Measurements from ENCODE around the gene CDH23. TPM values are rescaled to one million over a fixed set of nuclear protein-coding genes. Genes with fewer than 3 reads are reported as not detected.

CDH23 gene
- total and polyA plus RNA-seq, 2 donors from 2014 or later: 1.1 to 6.4 TPM

GRCh38 chr10:71844695-71845094, 448.0 kb downstream of the CDH23 start:
- no peaks in the 10 kb centered on the region for H3K27me3 ChIP-seq (ENCODE audit: control insufficient read depth, insufficient read depth, low read length)
- intact Hi-C loops (cut with DNase I): no loop called here
- DNase-seq (no peak), FAIRE-seq (no peak)
- no peak overlapping the region for H3K4me3 ChIP-seq (ENCODE audit: low read length in 3 of 3)
- peaks cover 2 to 41% (median 33%) of the 10 kb centered on the region in 3 donors for H3K4me1 ChIP-seq (ENCODE audit: control insufficient read depth in 2 of 3, insufficient read depth in 2 of 3, low read depth in 1 of 3, low read length in 3 of 3)
- no peak overlapping the region for H3K9ac ChIP-seq (ENCODE audit: low read length in 3 of 3)
- no peaks in the 10 kb centered on the region for H3K9me3 ChIP-seq (ENCODE audit: control insufficient read depth in 2 of 3, insufficient read depth in 1 of 3, low read length in 3 of 3)
- H3K27ac ChIP-seq (ENCODE audit: low read depth in 2 of 2, low read length in 2 of 2): no peak overlapping the region
- no peak for TF ChIP-seq CTCF (IDR thresholded peaks at IDR 0.05; ENCODE audit: borderline replicate concordance, extremely low read depth, insufficient read depth)
- H3K36me3 ChIP-seq (ENCODE audit: control insufficient read depth in 2 of 3, insufficient read depth in 3 of 3, low read length in 3 of 3): no peaks in the 10 kb centered on the region

GRCh38 chr10:71845410-71846405, 449.0 kb downstream of the CDH23 start:
- H3K4me1 ChIP-seq (ENCODE audit: control insufficient read depth in 2 of 3, insufficient read depth in 2 of 3, low read depth in 1 of 3, low read length in 3 of 3): peaks cover 0 to 34% (median 24%) of the 10 kb centered on the region in 3 donors
- H3K9ac ChIP-seq (ENCODE audit: low read length in 3 of 3): no peak overlapping the region
- TF ChIP-seq CTCF (IDR thresholded peaks at IDR 0.05; ENCODE audit: borderline replicate concordance, extremely low read depth, insufficient read depth): no peak
- H3K27ac ChIP-seq (ENCODE audit: low read depth in 2 of 2, low read length in 2 of 2): peak overlapping the region in 1 of 2 donors; percentile 43
- no peaks in the 10 kb centered on the region for H3K36me3 ChIP-seq (ENCODE audit: control insufficient read depth in 2 of 3, insufficient read depth in 3 of 3, low read length in 3 of 3)
- FAIRE-seq (no peak), DNase-seq (no peak)
- no peaks in the 10 kb centered on the region for H3K9me3 ChIP-seq (ENCODE audit: control insufficient read depth in 2 of 3, insufficient read depth in 1 of 3, low read length in 3 of 3)
- no peak overlapping the region for H3K4me3 ChIP-seq (ENCODE audit: low read length in 3 of 3)
- no peaks in the 10 kb centered on the region for H3K27me3 ChIP-seq (ENCODE audit: control insufficient read depth, insufficient read depth, low read length)
- intact Hi-C loops (cut with DNase I): no loop called here

- Histone ChIP-seq H3K27me3 (ENCODE audit: control insufficient read depth, insufficient read depth, low read length) (no peaks in the 10 kb centered on the region), H3K4me3 (ENCODE audit: low read length in 3 of 3) (no peak overlapping the region), H3K27ac (ENCODE audit: low read depth in 2 of 2, low read length in 2 of 2) (peak overlapping the region in 1 of 2 donors; percentile 28), H3K9ac (ENCODE audit: low read length in 3 of 3) (no peak overlapping the region), H3K4me1 (ENCODE audit: control insufficient read depth in 2 of 3, insufficient read depth in 2 of 3, low read depth in 1 of 3, low read length in 3 of 3) (peaks cover 0 to 34% (median 22%) of the 10 kb centered on the region in 3 donors), H3K36me3 (ENCODE audit: control insufficient read depth in 2 of 3, insufficient read depth in 3 of 3, low read length in 3 of 3) (no peaks in the 10 kb centered on the region), H3K9me3 (ENCODE audit: control insufficient read depth in 2 of 3, insufficient read depth in 1 of 3, low read length in 3 of 3) (no peaks in the 10 kb centered on the region)
- no peak for FAIRE-seq
- DNase-seq: no peak
- intact Hi-C loops (cut with DNase I): no loop called here
- no peak for TF ChIP-seq CTCF (IDR thresholded peaks at IDR 0.05; ENCODE audit: borderline replicate concordance, extremely low read depth, insufficient read depth)
Measured at GRCh38 chr10:71846816-71847215, 450.1 kb downstream of the CDH23 start.

All from kidney (tissue), 14 donors.